Neural cell (in vitro differentiated cells): ENCODE data around the gene PHF12. TPM values are rescaled to one million over a fixed set of nuclear protein-coding genes. Genes with fewer than 3 reads are reported as not detected.

ENCODE experiments used
- H2AFZ ChIP-seq: fragments of 200-600, 300-800 bp; sonication (generic), shearing (Covaris generic); 2 replicates; pipeline ENCODE4 v1.6.0; 2014; ENCODE audit warnings: low read depth, mild to moderate bottlenecking, antibody characterized with exemption, low read length, moderate library complexity
- H3F3A ChIP-seq: fragments of 200-600 bp; shearing (Covaris generic); 2 replicates; pipeline ENCODE4 v1.6.1; 2016; ENCODE audit warnings: mild to moderate bottlenecking, moderate library complexity, mixed read lengths, antibody characterized with exemption, low read length; ENCODE audit not compliant: insufficient read depth, poor library complexity, severe bottlenecking
- H3K27ac ChIP-seq: fragments of 200-600, 300-800 bp; sonication (generic), shearing (Covaris generic); 2 replicates; pipeline ENCODE4 v1.5.1; 2014; ENCODE audit warnings: mild to moderate bottlenecking, low read length, moderate library complexity
- H3K27me3 ChIP-seq: fragments of 300-800, 200-600 bp; sonication (generic), shearing (Covaris generic); 2 replicates; pipeline ENCODE4 v1.6.0; 2014; ENCODE audit warnings: mild to moderate bottlenecking, low read depth, low read length, moderate library complexity; ENCODE audit not compliant: insufficient read depth
- H3K36me3 ChIP-seq: fragments of 300-800, 200-600 bp; sonication (generic), shearing (Covaris generic); 2 replicates; pipeline ENCODE4 v1.5.1; 2014; ENCODE audit warnings: mild to moderate bottlenecking, antibody characterized with exemption, low read length, moderate library complexity; ENCODE audit not compliant: insufficient read depth
- H3K4me2 ChIP-seq: fragments of 300-800, 200-600 bp; sonication (generic), shearing (Covaris generic); 2 replicates; pipeline ENCODE4 v1.6.0; 2014; ENCODE audit warnings: mild to moderate bottlenecking, low read length
- H3K4me3 ChIP-seq: fragments of 300-800, 200-600 bp; sonication (generic), shearing (Covaris generic); 2 replicates; pipeline ENCODE4 v1.5.1; 2014; ENCODE audit warnings: mild to moderate bottlenecking, low read length, moderate library complexity
- H3K79me2 ChIP-seq: fragments of 200-600 bp; shearing (Covaris generic); replicated peaks from 2 replicates; pipeline ENCODE4 v1.6.0; 2014; ENCODE audit warnings: mild to moderate bottlenecking, low read length, moderate library complexity; ENCODE audit not compliant: insufficient read depth
- H3K9ac ChIP-seq: fragments of 300-800, 200-600 bp; sonication (generic), shearing (Covaris generic); 2 replicates; pipeline ENCODE4 v1.6.1; 2016; ENCODE audit warnings: mild to moderate bottlenecking, low read length, mixed read lengths
- H3K9me2 ChIP-seq: fragments of 200-600 bp; shearing (Covaris generic); 2 replicates; pipeline ENCODE4 v1.6.1; 2016; ENCODE audit warnings: mild to moderate bottlenecking, low read length, mixed read lengths; ENCODE audit not compliant: insufficient read depth
- H3K9me3 ChIP-seq: fragments of 200-600, 300-800 bp; sonication (generic), shearing (Covaris generic); 2 replicates; pipeline ENCODE4 v1.6.1; 2016; ENCODE audit warnings: mild to moderate bottlenecking, mixed run types, low read length, moderate library complexity, mixed read lengths
- H4K20me1 ChIP-seq: fragments of 200-600 bp; shearing (Covaris generic); 2 replicates; pipeline ENCODE4 v1.6.1; 2016; ENCODE audit warnings: mild to moderate bottlenecking, mixed run types; ENCODE audit not compliant: insufficient read depth
- EP300 ChIP-seq: fragments of 450-650 bp; conservative IDR thresholded peaks from 2 replicates; pipeline ENCODE4 v1.6.1; 2014; ENCODE audit warnings: antibody characterized with exemption, mild to moderate bottlenecking, moderate library complexity; ENCODE audit not compliant: poor library complexity, severe bottlenecking
- EZH2 ChIP-seq: fragments of 200-600, 300-800 bp; shearing (Covaris generic), sonication (generic); IDR thresholded peaks from 2 replicates; pipeline ENCODE4 v1.6.1; 2014; ENCODE audit warnings: antibody characterized with exemption, low read length, borderline replicate concordance, mild to moderate bottlenecking; ENCODE audit not compliant: insufficient read depth, poor library complexity, severe bottlenecking
- MXI1 ChIP-seq: fragments of 450-650 bp; conservative IDR thresholded peaks from 2 replicates; pipeline ENCODE4 v1.6.1; 2014; ENCODE audit warnings: antibody characterized with exemption, mild to moderate bottlenecking; ENCODE audit not compliant: poor library complexity, severe bottlenecking
- POLR2AphosphoS5 ChIP-seq: IDR thresholded peaks from 2 replicates; pipeline ENCODE4 v1.6.1; 2012
- RAD21 ChIP-seq: fragments of 450-650 bp; conservative IDR thresholded peaks from 2 replicates; pipeline ENCODE4 v1.6.1; 2014; ENCODE audit warnings: antibody characterized with exemption, mild to moderate bottlenecking, moderate library complexity
- REST ChIP-seq: IDR thresholded peaks from 2 replicates; pipeline ENCODE4 v1.6.1; 2012; ENCODE audit warnings: borderline replicate concordance
- SMC3 ChIP-seq: fragments of 450-650 bp; conservative IDR thresholded peaks from 2 replicates; pipeline ENCODE4 v1.6.1; 2014; ENCODE audit warnings: antibody characterized with exemption, mild to moderate bottlenecking, moderate library complexity; ENCODE audit not compliant: poor library complexity
- TAF1 ChIP-seq: IDR thresholded peaks from 2 replicates; pipeline ENCODE4 v1.6.1; 2012; ENCODE audit warnings: low read depth
- polyA plus RNA-seq: library from polyadenylated mRNA; depleted of rRNA; stranded (reverse); fragments of >200 nt; gene quantifications from 2 replicates; pipeline ENCODE4 v1.2.3, GENCODE V29; 2014
- TF ChIP-seq, protein P1 (sequence below): fragments of 450-650 bp; IDR thresholded peaks from 2 replicates; pipeline ENCODE4 v1.5.1; 2014; ENCODE audit warnings: antibody characterized with exemption, mild to moderate bottlenecking, moderate library complexity; ENCODE audit not compliant: poor library complexity, severe bottlenecking

PHF12 gene
- polyA plus RNA-seq, 1 donor from 2014 or later = 10.4 TPM

GRCh38 chr17:28861393-28862203 is 89.7 kb downstream of the PHF12 start:
- no peaks in the 10 kb centered on the region for H3K9me2 ChIP-seq
- H3K9me3 ChIP-seq = no peaks in the 10 kb centered on the region
- H3K27me3 ChIP-seq = no peaks in the 10 kb centered on the region
- H2AFZ ChIP-seq = no peak overlapping the region
- no peaks in the 10 kb centered on the region for H3F3A ChIP-seq
- H3K9ac ChIP-seq = no peak overlapping the region
- H3K4me2 ChIP-seq = no peak overlapping the region
- H3K27ac ChIP-seq = no peak overlapping the region
- no peak overlapping the region for H3K4me3 ChIP-seq
- TF ChIP-seq POLR2AphosphoS5 (no peak), SMC3 (no peak), EZH2 (no peak), RAD21 (no peak), EP300 (no peak), TAF1 (no peak)
- no peaks in the 10 kb centered on the region for H4K20me1 ChIP-seq
- no peaks in the 10 kb centered on the region for H3K79me2 ChIP-seq
- no peaks in the 10 kb centered on the region for H3K36me3 ChIP-seq

GRCh38 chr17:28860363-28860808 is 90.9 kb downstream of the PHF12 start:
- no peaks in the 10 kb centered on the region for H3K9me3 ChIP-seq
- no peaks in the 10 kb centered on the region for H3K27me3 ChIP-seq
- H4K20me1 ChIP-seq = no peaks in the 10 kb centered on the region
- H2AFZ ChIP-seq = no peak overlapping the region
- H3K9me2 ChIP-seq = no peaks in the 10 kb centered on the region
- H3K36me3 ChIP-seq = no peaks in the 10 kb centered on the region
- no peak for TF ChIP-seq POLR2AphosphoS5
- no peak for TF ChIP-seq RAD21
- no peak for TF ChIP-seq EP300
- TF ChIP-seq TAF1 = no peak
- TF ChIP-seq SMC3 = no peak
- H3K27ac ChIP-seq = no peak overlapping the region
- no peak overlapping the region for H3K4me3 ChIP-seq
- H3K79me2 ChIP-seq = peaks cover 4% of the 10 kb centered on the region
- H3K9ac ChIP-seq = no peak overlapping the region
- no peak overlapping the region for H3K4me2 ChIP-seq
- H3F3A ChIP-seq = no peaks in the 10 kb centered on the region

GRCh38 chr17:28858801-28859355 is 92.4 kb downstream of the PHF12 start:
- Histone ChIP-seq H3K36me3 (no peaks in the 10 kb centered on the region), H3F3A (no peaks in the 10 kb centered on the region), H3K9me2 (no peaks in the 10 kb centered on the region), H3K79me2 (peaks cover 8% of the 10 kb centered on the region), H3K27me3 (no peaks in the 10 kb centered on the region), H2AFZ (no peak overlapping the region), H4K20me1 (no peaks in the 10 kb centered on the region), H3K9ac (no peak overlapping the region), H3K27ac (no peak overlapping the region), H3K9me3 (no peaks in the 10 kb centered on the region), H3K4me2 (no peak overlapping the region), H3K4me3 (no peak overlapping the region)
- TF ChIP-seq EZH2 = no peak
- TF ChIP-seq TAF1 = no peak
- TF ChIP-seq, protein P1, sequence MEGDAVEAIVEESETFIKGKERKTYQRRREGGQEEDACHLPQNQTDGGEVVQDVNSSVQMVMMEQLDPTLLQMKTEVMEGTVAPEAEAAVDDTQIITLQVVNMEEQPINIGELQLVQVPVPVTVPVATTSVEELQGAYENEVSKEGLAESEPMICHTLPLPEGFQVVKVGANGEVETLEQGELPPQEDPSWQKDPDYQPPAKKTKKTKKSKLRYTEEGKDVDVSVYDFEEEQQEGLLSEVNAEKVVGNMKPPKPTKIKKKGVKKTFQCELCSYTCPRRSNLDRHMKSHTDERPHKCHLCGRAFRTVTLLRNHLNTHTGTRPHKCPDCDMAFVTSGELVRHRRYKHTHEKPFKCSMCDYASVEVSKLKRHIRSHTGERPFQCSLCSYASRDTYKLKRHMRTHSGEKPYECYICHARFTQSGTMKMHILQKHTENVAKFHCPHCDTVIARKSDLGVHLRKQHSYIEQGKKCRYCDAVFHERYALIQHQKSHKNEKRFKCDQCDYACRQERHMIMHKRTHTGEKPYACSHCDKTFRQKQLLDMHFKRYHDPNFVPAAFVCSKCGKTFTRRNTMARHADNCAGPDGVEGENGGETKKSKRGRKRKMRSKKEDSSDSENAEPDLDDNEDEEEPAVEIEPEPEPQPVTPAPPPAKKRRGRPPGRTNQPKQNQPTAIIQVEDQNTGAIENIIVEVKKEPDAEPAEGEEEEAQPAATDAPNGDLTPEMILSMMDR = no peak
- no peak for TF ChIP-seq REST
- TF ChIP-seq EP300 = no peak
- TF ChIP-seq MXI1 = no peak
